GM18498 (cell line): ENCODE results near the gene MTF2.

Source experiments
- ATAC-seq: cut with Tn5 transposase; IDR thresholded peaks from one replicate; pipeline ENCODE4 v1.9.1; 2021; ENCODE audit warnings: mild to moderate bottlenecking, moderate library complexity; ENCODE audit not compliant: unreplicated experiment

MTF2 gene

DNA sequence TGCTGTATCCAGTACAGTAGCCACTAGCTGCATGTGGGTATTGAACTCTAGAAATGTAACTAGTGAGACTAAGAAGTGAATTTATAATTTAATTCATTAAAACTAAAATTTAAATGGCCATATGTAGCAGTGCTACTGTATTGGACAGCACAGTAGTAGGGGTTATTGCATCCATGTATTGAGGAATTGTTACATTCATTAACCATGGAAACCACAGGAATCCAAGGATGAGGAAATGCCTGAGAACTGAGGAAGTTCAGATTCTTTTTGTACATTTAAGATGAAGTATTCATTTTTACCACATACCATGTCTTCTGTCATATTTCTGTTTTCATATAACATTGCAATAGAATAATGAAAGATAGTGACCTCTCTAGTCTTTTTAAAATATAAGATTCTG lies 2.6 kb downstream of the MTF2 start:
- ATAC-seq: no peak

DNA sequence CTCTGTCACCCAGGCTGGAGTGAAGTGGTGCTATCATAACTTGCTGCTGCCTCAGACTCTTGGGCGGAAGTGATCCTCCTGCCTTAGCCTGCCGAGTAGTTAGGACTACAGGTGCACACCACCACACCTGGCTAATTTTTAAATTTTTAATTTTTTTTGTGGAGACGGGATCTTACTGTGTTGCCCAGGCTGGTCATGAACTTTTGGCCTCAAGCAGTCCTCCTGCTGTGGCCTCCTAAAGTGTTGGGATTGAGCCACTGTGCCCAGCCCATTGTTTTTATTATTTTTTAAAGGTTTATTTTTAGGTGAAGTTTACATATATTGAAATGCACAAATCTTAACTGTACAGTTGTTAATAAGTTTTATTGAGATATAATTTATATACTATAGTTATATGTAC lies 3.2 kb downstream of the MTF2 start:
- no peak for ATAC-seq

GRCh38 chr1:93083979-93084378 lies 4.9 kb downstream of the MTF2 start:
- no peak for ATAC-seq

DNA sequence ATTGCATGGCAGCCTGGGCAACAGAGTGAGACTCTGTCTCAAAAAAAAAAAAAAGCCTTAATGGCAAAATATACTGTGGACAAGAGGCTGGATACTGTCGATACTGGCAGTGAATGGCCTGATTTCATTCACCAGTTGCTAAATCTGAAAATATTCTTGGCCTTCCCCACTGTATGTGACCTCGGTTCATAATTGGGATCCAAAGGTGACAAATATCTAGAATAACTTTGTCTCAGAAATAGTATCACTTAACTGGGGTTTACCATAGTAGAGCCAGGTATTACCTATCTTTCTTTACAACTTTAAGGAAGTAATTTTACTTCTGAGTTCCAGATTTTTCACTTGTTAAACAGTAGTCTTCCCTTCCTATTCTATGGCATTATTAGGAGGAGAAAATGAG lies 8.4 kb downstream of the MTF2 start:
- ATAC-seq: no peak

DNA sequence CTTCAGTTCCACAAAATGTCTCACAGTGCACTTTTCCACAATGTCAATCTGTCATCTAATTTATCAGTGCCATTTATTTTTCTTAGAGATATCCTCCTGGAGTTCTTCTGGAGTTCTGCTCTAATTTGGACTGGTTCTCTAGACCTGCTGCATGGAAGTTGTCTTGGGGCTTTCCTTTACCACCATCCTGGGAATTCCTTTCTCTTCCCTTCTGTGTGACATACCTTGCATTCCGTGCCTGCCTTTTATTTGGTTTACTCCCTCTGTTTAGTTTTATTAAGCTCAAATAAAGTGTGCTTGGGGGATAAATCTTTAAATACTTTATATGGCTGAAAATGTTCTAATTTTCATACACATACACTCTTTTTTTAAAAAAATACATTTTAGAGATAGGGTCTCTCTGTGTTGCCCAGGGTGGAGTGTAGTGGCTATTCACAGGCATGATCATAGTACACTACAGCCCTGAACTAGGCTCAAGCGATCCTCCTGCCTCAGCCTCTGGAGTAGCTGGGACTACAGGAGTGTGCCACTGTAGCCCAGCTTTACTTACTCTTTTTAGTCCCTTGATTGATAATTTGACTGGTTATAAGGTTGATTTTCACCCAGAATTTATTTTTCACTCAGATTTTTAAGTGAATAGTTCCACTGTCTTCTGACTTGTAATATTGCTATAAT lies 14.4 kb downstream of the MTF2 start:
- ATAC-seq: no peak

DNA sequence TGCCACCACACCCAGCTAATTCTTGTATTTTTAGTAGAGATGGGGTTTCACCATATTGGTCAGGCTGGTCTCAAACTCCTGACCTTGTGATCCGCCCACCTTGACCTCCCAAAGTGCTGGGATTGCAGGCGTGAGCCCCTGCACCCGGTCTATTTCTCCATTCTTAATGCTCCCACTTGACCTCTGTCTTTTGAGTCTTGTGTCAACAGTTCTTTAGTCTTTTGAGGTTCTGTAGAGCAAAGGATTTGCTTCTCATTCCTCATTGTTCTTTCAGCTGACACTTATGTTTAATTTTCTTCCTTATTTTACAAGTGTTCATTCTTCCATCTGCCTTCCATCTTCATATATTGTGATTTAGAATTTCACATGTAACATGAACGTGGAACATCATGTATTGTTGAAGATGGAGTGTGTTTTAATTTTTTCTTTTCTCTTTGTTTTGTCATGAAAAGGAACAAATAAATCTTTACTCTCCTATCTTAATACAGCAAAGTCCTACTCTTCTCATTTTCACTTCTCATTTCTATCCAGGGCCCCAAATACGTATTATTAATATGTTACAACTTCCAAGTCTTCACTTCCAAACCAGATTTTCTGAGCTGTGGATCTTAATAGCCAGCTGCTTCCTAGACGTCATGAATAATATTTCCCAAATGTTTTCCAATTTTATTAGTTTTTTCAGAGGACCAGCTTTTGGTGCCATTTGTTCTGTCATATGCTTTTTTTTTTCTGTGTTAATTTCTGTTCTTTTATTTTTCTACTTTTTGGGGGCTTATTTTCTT lies 16.9 kb downstream of the MTF2 start:
- no peak for ATAC-seq

- ATAC-seq: no peak
Observed at GRCh38 chr1:93102142-93102541, 23.1 kb downstream of the MTF2 start.

GRCh38 chr1:93106226-93106625 lies 27.1 kb downstream of the MTF2 start:
- no peak for ATAC-seq

GRCh38 chr1:93107395-93107794 lies 28.3 kb downstream of the MTF2 start:
- ATAC-seq: no peak

DNA sequence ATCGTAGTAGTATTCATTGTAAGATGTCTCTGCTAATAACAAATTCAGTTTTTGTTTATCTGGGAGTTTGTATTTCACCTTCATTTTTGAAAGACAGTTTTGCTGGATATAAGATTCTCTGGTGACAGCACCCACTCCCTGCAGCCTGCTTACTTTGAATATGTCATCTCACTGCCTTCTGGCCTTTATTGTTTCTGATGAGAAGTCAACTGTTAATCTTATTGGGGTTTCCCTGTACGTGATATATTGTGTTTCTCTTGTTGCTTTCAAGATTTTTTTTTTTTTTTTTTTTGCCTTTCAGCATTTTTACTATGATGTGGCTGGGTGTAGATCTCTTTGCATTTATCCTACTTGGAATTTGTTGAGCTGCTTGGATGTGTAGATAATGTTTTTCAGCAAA lies 29.3 kb downstream of the MTF2 start:
- no peak for ATAC-seq

DNA sequence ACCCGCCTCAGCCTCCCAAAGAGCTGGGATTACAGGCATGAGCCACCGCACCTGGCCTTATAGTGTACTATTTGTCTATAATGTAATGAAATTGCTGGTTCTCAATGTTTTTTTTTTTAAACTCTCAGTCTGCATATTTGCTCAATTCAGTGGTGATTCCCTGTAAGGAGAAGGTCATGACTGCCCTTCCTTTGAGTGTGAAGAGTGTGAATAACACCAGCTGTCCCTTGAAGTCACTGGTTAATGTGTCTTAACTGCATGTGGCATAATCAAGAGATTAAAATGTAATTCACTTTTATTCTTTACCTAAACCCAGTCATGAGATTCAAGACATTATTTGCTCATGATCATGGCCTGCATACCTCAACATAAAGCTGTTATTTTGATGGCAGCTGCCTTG lies 30.5 kb downstream of the MTF2 start:
- no peak for ATAC-seq

- ATAC-seq: no peak
Observed at GRCh38 chr1:93111065-93111464, 32.0 kb downstream of the MTF2 start.

- no peak for ATAC-seq
Observed at GRCh38 chr1:93111561-93111960, 32.5 kb downstream of the MTF2 start.

GRCh38 chr1:93113127-93113526 lies 34.0 kb downstream of the MTF2 start:
- no peak for ATAC-seq

DNA sequence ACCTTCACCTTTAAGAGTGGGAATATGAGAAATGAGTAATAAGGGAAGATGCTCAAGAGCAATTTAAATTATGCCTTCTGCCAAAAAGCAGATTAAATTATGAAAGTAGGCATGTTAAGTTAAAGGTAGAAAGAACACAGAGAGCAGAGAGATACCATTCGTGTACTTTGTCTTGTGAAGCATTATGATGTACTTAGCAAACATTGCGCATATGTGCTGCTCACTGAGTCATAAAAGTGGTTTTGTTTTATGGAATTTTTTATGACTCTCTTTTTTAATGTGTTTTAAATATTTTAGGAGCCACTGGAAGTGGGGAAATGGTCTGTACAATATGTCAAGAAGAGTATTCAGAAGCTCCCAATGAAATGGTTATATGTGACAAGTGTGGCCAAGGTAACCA lies 35.3 kb downstream of the MTF2 start:
- no peak for ATAC-seq

- no peak for ATAC-seq
Observed at GRCh38 chr1:93120614-93121013, 41.5 kb downstream of the MTF2 start.

GRCh38 chr1:93123201-93123783 lies 44.2 kb downstream of the MTF2 start:
- no peak for ATAC-seq

- ATAC-seq: no peak
Observed at GRCh38 chr1:93124556-93125355, 45.7 kb downstream of the MTF2 start.

DNA sequence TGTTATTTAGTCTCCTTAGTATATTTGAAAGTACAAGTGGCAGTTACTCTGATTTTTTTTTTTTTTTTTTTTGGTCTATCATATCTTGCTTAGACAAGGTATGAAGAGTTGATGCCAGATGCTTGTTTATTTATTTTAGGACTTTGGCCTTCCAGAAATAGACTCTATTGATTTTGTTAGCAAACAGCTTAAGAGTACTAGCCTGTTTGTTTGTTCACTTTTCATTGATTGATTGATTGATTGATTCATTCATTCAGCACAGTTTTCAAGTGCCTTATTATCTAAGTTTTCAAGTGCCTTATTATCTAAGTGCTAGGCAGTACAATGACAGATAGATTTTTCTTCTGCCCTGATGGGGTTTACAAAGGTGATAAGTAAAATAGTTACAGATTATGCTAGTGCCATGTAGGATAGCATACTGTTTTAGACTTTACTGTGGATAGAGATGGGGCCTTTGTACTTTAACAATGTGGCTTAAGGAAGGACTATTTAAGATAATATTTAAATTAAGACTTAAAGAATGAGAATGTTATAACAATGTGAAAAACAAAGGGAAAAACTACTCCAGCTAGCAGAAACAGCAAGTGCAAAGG lies 50.5 kb downstream of the MTF2 start:
- ATAC-seq: no peak

- ATAC-seq: no peak
Observed at GRCh38 chr1:93132638-93133037, 53.6 kb downstream of the MTF2 start.

GRCh38 chr1:93136445-93136844 lies 57.4 kb downstream of the MTF2 start:
- ATAC-seq: no peak
